Measurements from ENCODE around the gene ADPRHL1.
A peak's percentile ranks its signal among the peaks of the same experiment; 100 is the strongest.
"Not testable (repeated sequence)": the region's sequence is repeated elsewhere in the genome, so short reads cannot be mapped to it uniquely, and the experiment has no call there.

Gene ADPRHL1

DNA sequence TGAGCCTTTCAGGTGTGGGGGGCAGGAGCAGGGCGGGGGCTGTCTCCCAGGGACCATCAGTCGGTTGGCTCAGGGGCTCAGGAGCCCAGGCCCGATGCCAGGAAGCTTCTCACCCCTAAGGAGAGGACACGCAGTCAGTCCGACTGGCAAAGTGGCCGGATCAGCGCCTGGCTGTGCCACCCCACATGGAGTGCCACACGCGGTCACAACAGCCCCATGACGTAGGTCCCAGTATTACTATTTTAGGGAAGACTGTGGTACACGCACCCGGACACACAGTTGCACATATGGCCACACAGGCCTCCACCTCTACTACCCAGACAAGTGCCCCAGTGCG, 60.1 kb downstream of the ADPRHL1 start:
- ChIA-PET CTCF (interaction anchor here (0.8 to 2.7 kb wide), 4 partner anchors 18 to 460 kb away, joined by 3 to 9 read pairs (median 5); no protein-coding TSS in a partner anchor), POLR2A (no interaction called here)
- no peak for DNase-seq (ENCODE audit: low read depth, low spot score)
- TF ChIP-seq, protein P1, sequence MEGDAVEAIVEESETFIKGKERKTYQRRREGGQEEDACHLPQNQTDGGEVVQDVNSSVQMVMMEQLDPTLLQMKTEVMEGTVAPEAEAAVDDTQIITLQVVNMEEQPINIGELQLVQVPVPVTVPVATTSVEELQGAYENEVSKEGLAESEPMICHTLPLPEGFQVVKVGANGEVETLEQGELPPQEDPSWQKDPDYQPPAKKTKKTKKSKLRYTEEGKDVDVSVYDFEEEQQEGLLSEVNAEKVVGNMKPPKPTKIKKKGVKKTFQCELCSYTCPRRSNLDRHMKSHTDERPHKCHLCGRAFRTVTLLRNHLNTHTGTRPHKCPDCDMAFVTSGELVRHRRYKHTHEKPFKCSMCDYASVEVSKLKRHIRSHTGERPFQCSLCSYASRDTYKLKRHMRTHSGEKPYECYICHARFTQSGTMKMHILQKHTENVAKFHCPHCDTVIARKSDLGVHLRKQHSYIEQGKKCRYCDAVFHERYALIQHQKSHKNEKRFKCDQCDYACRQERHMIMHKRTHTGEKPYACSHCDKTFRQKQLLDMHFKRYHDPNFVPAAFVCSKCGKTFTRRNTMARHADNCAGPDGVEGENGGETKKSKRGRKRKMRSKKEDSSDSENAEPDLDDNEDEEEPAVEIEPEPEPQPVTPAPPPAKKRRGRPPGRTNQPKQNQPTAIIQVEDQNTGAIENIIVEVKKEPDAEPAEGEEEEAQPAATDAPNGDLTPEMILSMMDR (IDR thresholded peaks at IDR 0.05; ENCODE audit: insufficient read depth, low read length, missing control alignments), result no peak
- H3K4me3 ChIP-seq (ENCODE audit: low read depth, low read length), result peak overlapping the region; percentile 72

DNA sequence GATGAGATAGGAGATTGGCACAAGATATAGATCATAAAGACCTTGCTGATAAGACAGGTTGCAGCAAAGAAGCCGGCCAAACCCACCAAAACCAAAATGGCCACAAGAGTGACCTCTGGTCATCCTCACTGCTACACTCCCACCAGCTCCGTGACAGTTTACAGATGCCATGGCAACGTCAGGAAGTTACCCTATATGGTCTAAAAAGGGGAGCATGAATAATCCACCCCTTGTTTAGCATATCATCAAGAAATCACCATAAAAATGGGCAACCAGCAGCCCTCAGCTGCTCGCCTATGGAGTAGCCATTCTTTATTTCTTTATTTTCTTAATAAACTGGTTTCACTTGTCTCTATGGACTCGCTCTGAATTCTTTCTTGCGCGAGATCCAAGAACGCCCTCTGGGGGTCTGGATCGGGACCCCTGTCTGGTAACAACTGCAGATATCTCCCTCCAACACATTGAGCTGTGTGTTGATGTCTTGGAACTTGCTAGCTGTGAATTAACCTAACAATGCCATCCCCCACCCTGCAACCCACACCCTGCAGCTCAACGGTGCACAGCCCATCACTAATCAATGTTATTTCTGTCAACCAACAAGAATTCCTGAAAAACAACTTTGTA, 62.3 kb downstream of the ADPRHL1 start:
- ChIA-PET CTCF (interaction anchor here (1.1 to 1.3 kb wide), 3 partner anchors 9 to 448 kb away, joined by 3 read pairs; no protein-coding TSS in a partner anchor), POLR2A (no interaction called here)
- H3K4me3 ChIP-seq (ENCODE audit: low read depth, low read length), result no peak overlapping the region
- TF ChIP-seq, protein P1 (IDR thresholded peaks at IDR 0.05; ENCODE audit: insufficient read depth, low read length, missing control alignments), result no peak
- no peak for DNase-seq (ENCODE audit: low read depth, low spot score)

DNA sequence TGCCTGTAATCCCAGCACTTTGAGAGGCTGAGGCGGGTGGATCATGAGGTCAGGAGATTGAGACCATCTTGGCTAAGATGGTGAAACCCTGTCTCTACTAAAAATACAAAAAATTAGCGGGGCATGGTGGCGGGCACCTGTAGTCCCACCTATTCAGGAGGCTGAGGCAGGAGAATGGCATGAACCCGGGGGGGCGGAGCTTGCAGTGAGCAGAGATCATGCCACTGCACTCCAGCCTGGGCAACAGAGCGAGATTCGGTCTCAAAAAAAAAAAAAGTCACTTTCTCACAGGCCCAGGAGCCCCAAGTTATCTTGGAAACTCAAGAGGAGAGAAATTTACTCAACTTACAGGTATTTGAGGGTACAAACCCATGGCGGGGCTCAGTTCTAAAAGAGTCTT, 63.7 kb downstream of the ADPRHL1 start:
- POLR2A ChIA-PET; H3K4me3 ChIP-seq (ENCODE audit: low read depth, low read length); DNase-seq (ENCODE audit: low read depth, low spot score): not testable (repeated sequence)
- CTCF ChIA-PET, result interaction anchor here (1.1 to 3.3 kb wide), 2 partner anchors 10 to 447 kb away, joined by 3 to 10 read pairs; no protein-coding TSS in a partner anchor

DNA sequence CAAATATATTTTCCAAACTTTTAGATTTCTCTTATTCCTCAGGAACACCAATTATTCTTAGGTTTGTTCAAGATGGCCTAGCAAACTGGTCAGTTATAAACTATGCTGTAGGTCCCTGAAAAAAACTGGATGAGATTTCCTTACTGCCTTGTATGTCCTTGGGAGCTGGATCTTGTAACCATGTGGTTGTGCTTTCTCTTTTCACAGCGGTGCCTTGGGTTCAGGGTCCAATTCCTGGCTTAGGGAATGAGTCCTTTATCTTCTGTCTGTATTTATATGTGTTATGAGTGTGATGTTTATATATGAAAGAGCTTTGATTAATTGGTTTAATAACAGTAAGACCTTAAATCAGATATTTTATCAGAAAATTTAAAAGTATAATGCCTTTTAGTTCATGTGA, 65.9 kb downstream of the ADPRHL1 start:
- CTCF ChIA-PET, result interaction anchor here (1.0 to 3.3 kb wide), 3 partner anchors 9 to 445 kb away, joined by 3 to 10 read pairs (median 4); no protein-coding TSS in a partner anchor
- no peak overlapping the region for H3K4me3 ChIP-seq (ENCODE audit: low read depth, low read length)
- DNase-seq (ENCODE audit: low read depth, low spot score), result no peak
- POLR2A ChIA-PET, result no interaction called here
- TF ChIP-seq, protein P1 (IDR thresholded peaks at IDR 0.05; ENCODE audit: insufficient read depth, low read length, missing control alignments), result no peak

DNA sequence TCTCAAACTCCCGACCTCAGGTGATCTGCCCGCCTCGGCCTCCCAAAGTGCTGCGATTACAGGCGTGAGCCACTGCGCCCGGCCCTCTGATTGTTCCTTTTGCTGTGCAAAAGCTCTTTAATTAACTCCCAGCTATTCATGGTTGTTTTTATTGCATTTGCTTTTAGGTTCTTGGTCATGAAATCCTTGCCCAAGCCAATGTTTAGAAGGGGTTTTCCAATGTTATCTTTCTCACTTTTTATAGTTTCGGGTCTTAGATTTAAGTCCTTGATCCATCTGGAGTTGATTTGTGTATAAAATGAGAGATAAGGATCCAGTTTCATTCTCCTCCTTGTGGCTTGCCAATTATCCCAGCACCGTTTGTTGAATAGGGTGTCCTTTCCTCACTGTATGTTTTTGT, 70.2 kb downstream of the ADPRHL1 start:
- H3K4me3 ChIP-seq (ENCODE audit: low read depth, low read length), result no peak overlapping the region
- DNase-seq (ENCODE audit: low read depth, low spot score), result no peak
- TF ChIP-seq, protein P1 (IDR thresholded peaks at IDR 0.05; ENCODE audit: insufficient read depth, low read length, missing control alignments), result no peak
- ChIA-PET CTCF (no interaction called here), POLR2A (no interaction called here)

DNA sequence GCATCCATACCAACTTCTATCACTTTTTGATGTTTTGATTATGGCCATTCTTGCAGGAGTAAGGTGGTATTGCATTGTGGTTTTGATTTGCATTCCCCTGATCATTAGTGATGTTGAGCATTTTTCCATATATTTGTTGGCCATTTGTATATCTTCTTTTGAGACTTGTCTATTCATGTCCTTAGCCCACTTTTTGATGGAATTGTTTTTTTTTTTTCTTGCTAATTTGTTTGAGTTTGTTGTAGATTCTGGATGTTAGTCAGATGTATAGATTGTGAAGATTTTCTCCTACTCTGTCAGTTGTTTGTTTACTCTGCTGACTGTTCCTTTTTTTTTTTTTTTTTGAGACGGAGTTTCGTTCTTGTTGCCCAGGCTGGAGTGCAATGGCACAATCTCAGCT, 70.7 kb downstream of the ADPRHL1 start:
- POLR2A ChIA-PET; H3K4me3 ChIP-seq (ENCODE audit: low read depth, low read length); DNase-seq (ENCODE audit: low read depth, low spot score): not testable (repeated sequence)
- CTCF ChIA-PET, result interaction anchor here (1.7 kb wide), 1 partner anchor 11 kb away, joined by 6 read pairs; no protein-coding TSS in a partner anchor

DNA sequence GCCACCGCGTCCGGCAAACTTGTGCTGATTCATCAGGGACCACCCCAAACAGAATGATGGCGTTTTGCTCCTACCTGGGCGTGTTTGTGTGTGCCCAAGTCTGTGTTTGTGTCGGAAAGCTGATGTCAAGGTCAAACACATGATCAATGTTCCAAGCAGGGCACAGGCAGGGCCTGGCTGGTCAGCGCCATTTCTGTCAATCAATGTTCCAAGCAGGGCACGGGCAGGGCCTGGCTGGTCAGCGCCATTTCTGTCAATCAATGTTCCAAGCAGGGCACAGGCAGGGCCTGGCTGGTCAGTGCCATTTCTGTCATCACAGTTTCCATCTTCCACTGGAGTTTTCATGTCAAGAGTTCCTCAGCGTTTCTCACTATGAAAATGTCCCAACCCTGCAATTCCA, 74.5 kb downstream of the ADPRHL1 start:
- DNase-seq (ENCODE audit: low read depth, low spot score), result no peak
- H3K4me3 ChIP-seq (ENCODE audit: low read depth, low read length), result no peak overlapping the region
- TF ChIP-seq, protein P1 (IDR thresholded peaks at IDR 0.05; ENCODE audit: insufficient read depth, low read length, missing control alignments), result no peak
- ChIA-PET POLR2A (no interaction called here), CTCF (no interaction called here)
